A549 (cell line): Measurements from ENCODE around the gene PDZK1IP1. TPM values are rescaled to one million over a fixed set of nuclear protein-coding genes. Genes with fewer than 3 reads are reported as not detected.

Source experiments
- ATAC-seq, 2 experiments: fragments of 200-7000 bp in 1 of 2; fragments of >200 bp in 1 of 2; cut with Nextera tagmentation in 1 of 2; cut with Tn5 transposase in 1 of 2; 3 replicates each; pipeline versions ENCODE4 v1.8.0 to v1.9.1; 2018 to 2020; ENCODE audit warnings: mild to moderate bottlenecking in 1 of 2, moderate library complexity in 1 of 2
- CTCF ChIA-PET: fragments of 300-600 bp; sonication (Branson Sonifier 250); formaldehyde crosslinking; extraction: SDS; loops from one replicate; lab custom pipeline; 2021; ENCODE audit warnings: antibody characterized with exemption, inconsistent platforms; lab: Yijun Ruan, JAX
- POLR2A ChIA-PET: fragments of 350-600 bp; formaldehyde crosslinking; extraction: SDS; loops from one replicate; lab custom pipeline; 2021; ENCODE audit warnings: antibody characterized with exemption, inconsistent platforms; lab: Yijun Ruan, JAX
- DNase-seq, 2 experiments: peaks; one replicate each; pipeline versions ENCODE4 v3.0.0 to v3.0.0-alpha.2; 2011 to 2016; ENCODE audit warnings: low read depth in 1 of 2, low spot score in 1 of 2
- FAIRE-seq: peaks from 2 replicates; lab custom pipeline; 2011; peaks lifted over from hg19 to GRCh38; lab: Jason Lieb, UNC
- H3K27ac ChIP-seq, 2 experiments: fragments of >200 bp; sonication (Bioruptor Twin); formaldehyde crosslinking; 3 replicates each; pipeline ENCODE4 v1.5.1; 2016 to 2017
- H3K4me1 ChIP-seq: fragments of >200 bp; sonication (Bioruptor Twin); formaldehyde crosslinking; 3 replicates; pipeline ENCODE4 v1.6.1; 2016
- H3K4me2 ChIP-seq: fragments of >200 bp; sonication (Bioruptor Twin); formaldehyde crosslinking; 3 replicates; pipeline ENCODE4 v1.6.1; 2016
- H3K4me3 ChIP-seq: fragments of >200 bp; sonication (Bioruptor Twin); formaldehyde crosslinking; 3 replicates; pipeline ENCODE4 v1.5.1; 2016
- H3K9me3 ChIP-seq: fragments of >200 bp; sonication (Bioruptor Twin); formaldehyde crosslinking; 3 replicates; pipeline ENCODE4 v1.6.1; 2016
- CBX8 ChIP-seq: fragments of 200-600 bp; sonication (generic); IDR thresholded peaks from 2 replicates; pipeline ENCODE4 v1.6.1; 2016
- CHD2 ChIP-seq: fragments of 150-350 bp; IDR thresholded peaks from 2 replicates; pipeline ENCODE4 v1.6.1; 2014; ENCODE audit warnings: low read length; ENCODE audit not compliant: partially characterized antibody
- EHF ChIP-seq: fragments of 250-450 bp; sonication (Bioruptor Pico); IDR thresholded peaks from 2 replicates; pipeline ENCODE4 v1.5.0; 2020; ENCODE audit warnings: mild to moderate bottlenecking
- FOSL2 ChIP-seq, 2 experiments: fragments of 450-650 bp in 1 of 2; fragments of >200 bp in 1 of 2; sonication (Bioruptor Twin) in 1 of 2; formaldehyde crosslinking; IDR thresholded peaks; 2 replicates each; pipeline versions ENCODE4 v1.5.0 to v1.6.1; 2016 to 2020; ENCODE audit warnings: mild to moderate bottlenecking in 1 of 2, moderate library complexity in 1 of 2
- GATA3 ChIP-seq: IDR thresholded peaks from 2 replicates; pipeline ENCODE4 v1.6.1; 2012; ENCODE audit warnings: borderline replicate concordance
- HOXB13 ChIP-seq: fragments of 250-450 bp; sonication (Bioruptor Pico); IDR thresholded peaks from 2 replicates; pipeline ENCODE4 v1.5.0; 2020; ENCODE audit warnings: low read depth, mild to moderate bottlenecking, moderate library complexity
- HOXB5 ChIP-seq: fragments of 250-450 bp; sonication (Bioruptor Pico); IDR thresholded peaks from 2 replicates; pipeline ENCODE4 v1.5.0; 2020; ENCODE audit warnings: mild to moderate bottlenecking, moderate library complexity
- KDM1A ChIP-seq: fragments of 200-600 bp; sonication (generic); IDR thresholded peaks from 2 replicates; pipeline ENCODE4 v1.6.1; 2016; ENCODE audit warnings: low read depth, mild to moderate bottlenecking
- MAFK ChIP-seq: fragments of 450-650 bp; IDR thresholded peaks from 2 replicates; pipeline ENCODE4 v1.6.1; 2014; ENCODE audit not compliant: partially characterized antibody
- MAZ ChIP-seq: fragments of 150-350 bp; IDR thresholded peaks from 2 replicates; pipeline ENCODE4 v1.6.1; 2014; ENCODE audit warnings: antibody characterized with exemption, low read depth, low read length, borderline replicate concordance
- MYC ChIP-seq: IDR thresholded peaks from 2 replicates; pipeline ENCODE4 v1.6.1; 2012; ENCODE audit warnings: mild to moderate bottlenecking, inconsistent platforms, low read length, improper control_type of control experiment, borderline replicate concordance
- NFE2L2 ChIP-seq: fragments of 150-350 bp; conservative IDR thresholded peaks from 2 replicates; pipeline ENCODE4 v1.6.1; 2014; ENCODE audit warnings: low read length
- NR3C1 ChIP-seq: fragments of >200 bp; sonication (Bioruptor Twin); formaldehyde crosslinking; IDR thresholded peaks from 3 replicates; pipeline ENCODE4 v1.6.1; 2017
- POLR2A ChIP-seq: IDR thresholded peaks from 2 replicates; pipeline ENCODE4 v1.6.1; 2012; ENCODE audit warnings: mild to moderate bottlenecking, low read length
- RCOR1 ChIP-seq: fragments of 150-350 bp; IDR thresholded peaks from 2 replicates; pipeline ENCODE4 v1.6.1; 2014; ENCODE audit warnings: antibody characterized with exemption, low read length, low read depth
- RNF2 ChIP-seq: fragments of 200-600 bp; sonication (generic); IDR thresholded peaks from 2 replicates; pipeline ENCODE4 v1.6.1; 2016; ENCODE audit warnings: low read depth, mild to moderate bottlenecking, antibody characterized with exemption, moderate library complexity, borderline replicate concordance
- SMC3 ChIP-seq: fragments of >200 bp; sonication (Bioruptor Twin); formaldehyde crosslinking; IDR thresholded peaks from 3 replicates; pipeline ENCODE4 v1.6.1; 2018; ENCODE audit warnings: inconsistent platforms
- SREBF2 ChIP-seq: fragments of 450-650 bp; IDR thresholded peaks from 2 replicates; pipeline ENCODE4 v1.6.1; 2014; ENCODE audit warnings: mild to moderate bottlenecking, moderate library complexity
- ZC3H11A ChIP-seq: fragments of 450-650 bp; IDR thresholded peaks from 2 replicates; pipeline ENCODE4 v1.6.1; 2014; ENCODE audit warnings: antibody characterized with exemption, mild to moderate bottlenecking
- ZSCAN20 ChIP-seq: fragments of 250-450 bp; sonication (Bioruptor Pico); IDR thresholded peaks from 2 replicates; pipeline ENCODE4 v1.8.0; 2022; ENCODE audit warnings: mild to moderate bottlenecking, moderate library complexity
- WGBS: methylation state at CpG from one replicate; pipeline ENCODE4 v1.1.6; 2017; ENCODE audit errors: missing lambda C conversion rate; 5-methylcytosine and 5-hydroxymethylcytosine counted together
- polyA plus RNA-seq, 4 experiments: library from polyadenylated mRNA; depleted of rRNA in 3 of 4; stranded (reverse); fragments of >200 nt; fragmentation: RNase III in 1 of 4; extraction: RNeasy Plus Mini Kit Qiagen cat#74134 plus additional on column Dnase treatment in 1 of 4; gene quantifications; 2 replicates in 3 of 4; 3 replicates in 1 of 4; pipeline ENCODE4 v1.2.3, GENCODE V29; 2011 to 2017
- TF ChIP-seq, protein P1 (sequence below): fragments of 150-350 bp; IDR thresholded peaks from 2 replicates; pipeline ENCODE4 v1.6.1; 2014; ENCODE audit warnings: low read depth, mild to moderate bottlenecking, low read length
- TF ChIP-seq, protein P2 (sequence below): fragments of 250-450 bp; sonication (Bioruptor Pico); IDR thresholded peaks from 2 replicates; pipeline ENCODE4 v1.5.0; 2021; ENCODE audit warnings: mild to moderate bottlenecking, moderate library complexity, borderline replicate concordance
- TF ChIP-seq, protein P3 (sequence below): IDR thresholded peaks from 2 replicates; pipeline ENCODE4 v1.6.1; 2012
- TF ChIP-seq, protein P4 (sequence below): IDR thresholded peaks from 2 replicates; pipeline ENCODE4 v1.6.1; 2012; ENCODE audit warnings: low read depth, borderline replicate concordance
- TF ChIP-seq, protein P5 (sequence below): fragments of 450-650 bp; IDR thresholded peaks from 2 replicates; pipeline ENCODE4 v1.6.1; 2014; ENCODE audit warnings: antibody characterized with exemption
- TF ChIP-seq, protein P6 (sequence below): fragments of >200 bp; sonication (Bioruptor Twin); formaldehyde crosslinking; IDR thresholded peaks from 3 replicates; pipeline ENCODE4 v1.6.1; 2016

PDZK1IP1 gene
- polyA plus RNA-seq, 2 of the 4 experiments (the other 2 are of a cell fraction) = 2.2 to 6.4 TPM

DNA sequence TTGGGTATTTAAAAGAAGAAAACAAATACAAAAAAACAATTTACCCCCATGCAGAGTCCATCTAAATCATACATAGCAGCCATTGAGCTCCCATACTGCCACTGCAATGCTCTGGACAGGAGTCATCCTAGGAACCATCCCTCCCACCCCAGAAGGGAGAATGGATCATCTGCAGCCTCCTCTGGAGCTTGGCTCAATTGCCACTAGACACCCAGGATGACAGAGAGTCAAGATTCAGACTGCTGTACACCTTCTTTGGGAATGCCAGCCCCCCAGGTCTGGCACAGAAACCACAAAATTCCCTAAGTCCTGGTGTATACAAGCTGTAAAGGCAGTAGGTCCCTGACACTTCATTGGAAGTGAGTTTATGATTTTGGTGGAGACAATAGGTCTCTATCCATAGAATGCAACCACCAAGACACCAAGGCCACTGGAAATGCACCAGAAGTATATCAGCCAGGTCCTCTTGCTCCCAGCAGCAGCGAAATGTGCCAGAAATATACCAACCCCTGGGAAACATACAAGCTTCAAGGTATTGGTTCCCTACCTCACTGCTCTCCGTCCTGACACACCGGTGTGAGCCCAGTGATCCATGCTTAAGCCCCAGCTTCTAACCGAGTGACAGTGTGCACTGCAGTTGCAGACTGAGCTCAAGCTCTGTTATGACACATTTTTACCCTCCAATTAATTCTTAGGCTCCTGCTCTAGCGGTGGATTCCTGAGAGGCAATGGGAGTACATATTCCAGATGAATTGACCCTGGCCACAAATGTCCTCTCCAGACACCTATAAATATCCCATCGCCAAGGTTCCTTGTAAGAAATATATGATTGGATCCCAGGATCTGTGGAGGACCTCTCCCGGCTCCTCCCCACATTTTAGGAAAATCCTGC is 37.8 kb upstream of the PDZK1IP1 start:
- H3K4me3 ChIP-seq = no peak overlapping the region
- H3K9me3 ChIP-seq = no peaks in the 10 kb centered on the region
- ChIA-PET CTCF (interaction anchor here (0.6 kb wide), 1 partner anchor 96 kb away, joined by 3 read pairs; no protein-coding TSS in a partner anchor), POLR2A (interaction anchor here (1.0 kb wide), 1 partner anchor 48 kb away, joined by 3 read pairs; no protein-coding TSS in a partner anchor)
- 63% methylated on average over 6 of the region's 7 CpGs for WGBS
- TF ChIP-seq, protein P1, sequence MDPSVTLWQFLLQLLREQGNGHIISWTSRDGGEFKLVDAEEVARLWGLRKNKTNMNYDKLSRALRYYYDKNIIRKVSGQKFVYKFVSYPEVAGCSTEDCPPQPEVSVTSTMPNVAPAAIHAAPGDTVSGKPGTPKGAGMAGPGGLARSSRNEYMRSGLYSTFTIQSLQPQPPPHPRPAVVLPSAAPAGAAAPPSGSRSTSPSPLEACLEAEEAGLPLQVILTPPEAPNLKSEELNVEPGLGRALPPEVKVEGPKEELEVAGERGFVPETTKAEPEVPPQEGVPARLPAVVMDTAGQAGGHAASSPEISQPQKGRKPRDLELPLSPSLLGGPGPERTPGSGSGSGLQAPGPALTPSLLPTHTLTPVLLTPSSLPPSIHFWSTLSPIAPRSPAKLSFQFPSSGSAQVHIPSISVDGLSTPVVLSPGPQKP = no peak
- TF ChIP-seq HOXB13 (CRISPR knock-in tag) = no peak
- TF ChIP-seq ZSCAN20 (CRISPR knock-in tag) = no peak
- TF ChIP-seq ZC3H11A = no peak
- TF ChIP-seq, protein P2, sequence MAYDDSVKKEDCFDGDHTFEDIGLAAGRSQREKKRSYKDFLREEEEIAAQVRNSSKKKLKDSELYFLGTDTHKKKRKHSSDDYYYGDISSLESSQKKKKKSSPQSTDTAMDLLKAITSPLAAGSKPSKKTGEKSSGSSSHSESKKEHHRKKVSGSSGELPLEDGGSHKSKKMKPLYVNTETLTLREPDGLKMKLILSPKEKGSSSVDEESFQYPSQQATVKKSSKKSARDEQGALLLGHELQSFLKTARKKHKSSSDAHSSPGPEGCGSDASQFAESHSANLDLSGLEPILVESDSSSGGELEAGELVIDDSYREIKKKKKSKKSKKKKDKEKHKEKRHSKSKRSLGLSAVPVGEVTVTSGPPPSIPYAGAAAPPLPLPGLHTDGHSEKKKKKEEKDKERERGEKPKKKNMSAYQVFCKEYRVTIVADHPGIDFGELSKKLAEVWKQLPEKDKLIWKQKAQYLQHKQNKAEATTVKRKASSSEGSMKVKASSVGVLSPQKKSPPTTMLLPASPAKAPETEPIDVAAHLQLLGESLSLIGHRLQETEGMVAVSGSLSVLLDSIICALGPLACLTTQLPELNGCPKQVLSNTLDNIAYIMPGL (CRISPR knock-in tag) = no peak
- no peak for TF ChIP-seq NR3C1
- no peak for TF ChIP-seq RCOR1
- TF ChIP-seq FOSL2 (IDR thresholded peaks at IDR 0.05) = no peak
- no peak for TF ChIP-seq FOSL2 (CRISPR knock-in tag; IDR thresholded peaks at IDR 0.05)
- TF ChIP-seq MAZ = no peak
- TF ChIP-seq GATA3 = no peak
- TF ChIP-seq MAFK = no peak
- no peak for TF ChIP-seq NFE2L2
- TF ChIP-seq SMC3 = no peak
- no peak for TF ChIP-seq SREBF2
- no peak for TF ChIP-seq EHF (CRISPR knock-in tag)
- no peak for TF ChIP-seq CHD2
- TF ChIP-seq, protein P3, sequence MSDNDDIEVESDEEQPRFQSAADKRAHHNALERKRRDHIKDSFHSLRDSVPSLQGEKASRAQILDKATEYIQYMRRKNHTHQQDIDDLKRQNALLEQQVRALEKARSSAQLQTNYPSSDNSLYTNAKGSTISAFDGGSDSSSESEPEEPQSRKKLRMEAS = no peak
- H3K4me2 ChIP-seq = no peak overlapping the region
- no peak for DNase-seq
- FAIRE-seq = no peak
- no peak overlapping the region for H3K27ac ChIP-seq
- no peak for ATAC-seq
- peaks cover 8% of the 10 kb centered on the region; the same call in 1 of the 3 replicates for H3K4me1 ChIP-seq

DNA sequence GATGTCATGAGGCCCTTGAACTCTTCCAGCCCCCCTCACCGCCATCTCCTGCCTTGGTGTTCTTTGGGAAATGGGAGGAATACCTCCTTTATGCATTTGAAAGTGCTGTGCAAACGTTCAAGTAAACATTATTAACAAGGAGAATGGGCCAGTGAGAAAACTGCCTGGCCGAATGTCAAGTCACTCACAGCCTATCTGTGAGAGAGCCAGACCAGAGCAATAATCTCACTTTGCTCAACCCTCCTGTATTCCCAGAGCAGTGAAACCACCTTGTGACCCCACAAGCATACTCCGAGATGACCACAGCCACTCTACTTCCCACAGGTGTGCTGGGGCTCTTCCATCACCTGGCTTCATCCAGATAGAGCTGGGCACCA is 37.0 kb upstream of the PDZK1IP1 start:
- TF ChIP-seq, protein P4, sequence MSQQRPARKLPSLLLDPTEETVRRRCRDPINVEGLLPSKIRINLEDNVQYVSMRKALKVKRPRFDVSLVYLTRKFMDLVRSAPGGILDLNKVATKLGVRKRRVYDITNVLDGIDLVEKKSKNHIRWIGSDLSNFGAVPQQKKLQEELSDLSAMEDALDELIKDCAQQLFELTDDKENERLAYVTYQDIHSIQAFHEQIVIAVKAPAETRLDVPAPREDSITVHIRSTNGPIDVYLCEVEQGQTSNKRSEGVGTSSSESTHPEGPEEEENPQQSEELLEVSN = no peak
- TF ChIP-seq MYC = no peak
- no peak for TF ChIP-seq KDM1A
- no peak for TF ChIP-seq NR3C1
- TF ChIP-seq, protein P5, sequence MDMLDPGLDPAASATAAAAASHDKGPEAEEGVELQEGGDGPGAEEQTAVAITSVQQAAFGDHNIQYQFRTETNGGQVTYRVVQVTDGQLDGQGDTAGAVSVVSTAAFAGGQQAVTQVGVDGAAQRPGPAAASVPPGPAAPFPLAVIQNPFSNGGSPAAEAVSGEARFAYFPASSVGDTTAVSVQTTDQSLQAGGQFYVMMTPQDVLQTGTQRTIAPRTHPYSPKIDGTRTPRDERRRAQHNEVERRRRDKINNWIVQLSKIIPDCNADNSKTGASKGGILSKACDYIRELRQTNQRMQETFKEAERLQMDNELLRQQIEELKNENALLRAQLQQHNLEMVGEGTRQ = no peak
- no peak for TF ChIP-seq RNF2
- TF ChIP-seq, protein P3 = no peak
- TF ChIP-seq, protein P6, sequence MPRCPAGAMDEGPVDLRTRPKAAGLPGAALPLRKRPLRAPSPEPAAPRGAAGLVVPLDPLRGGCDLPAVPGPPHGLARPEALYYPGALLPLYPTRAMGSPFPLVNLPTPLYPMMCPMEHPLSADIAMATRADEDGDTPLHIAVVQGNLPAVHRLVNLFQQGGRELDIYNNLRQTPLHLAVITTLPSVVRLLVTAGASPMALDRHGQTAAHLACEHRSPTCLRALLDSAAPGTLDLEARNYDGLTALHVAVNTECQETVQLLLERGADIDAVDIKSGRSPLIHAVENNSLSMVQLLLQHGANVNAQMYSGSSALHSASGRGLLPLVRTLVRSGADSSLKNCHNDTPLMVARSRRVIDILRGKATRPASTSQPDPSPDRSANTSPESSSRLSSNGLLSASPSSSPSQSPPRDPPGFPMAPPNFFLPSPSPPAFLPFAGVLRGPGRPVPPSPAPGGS = no peak
- TF ChIP-seq, protein P2 (CRISPR knock-in tag) = no peak
- TF ChIP-seq HOXB5 (CRISPR knock-in tag) = no peak
- TF ChIP-seq POLR2A = no peak
- no peak for TF ChIP-seq ZSCAN20 (CRISPR knock-in tag)
- TF ChIP-seq CBX8 = no peak
- no peak for FAIRE-seq
- WGBS = 76% methylated on average over 4 of the region's 4 CpGs
- Histone ChIP-seq H3K27ac (no peak overlapping the region), H3K4me2 (no peak overlapping the region), H3K9me3 (no peaks in the 10 kb centered on the region), H3K4me3 (no peak overlapping the region), H3K4me1 (peaks cover 7% of the 10 kb centered on the region; the same call in 1 of the 3 replicates)
- ChIA-PET POLR2A (no interaction called here), CTCF (no interaction called here)
- DNase-seq = no peak
- ATAC-seq = no peak
